SK-N-MC (cell line): ENCODE measurements around the gene SPATA17.

ENCODE experiments used
- DNase-seq: peaks from one replicate; pipeline ENCODE4 v3.0.0-alpha.2; 2011; ENCODE audit warnings: low read depth, low spot score
- H3K27ac ChIP-seq: fragments of 200-600 bp; sonication (generic); 2 replicates; pipeline ENCODE4 v1.5.1; 2016; ENCODE audit warnings: mixed run types
- H3K36me3 ChIP-seq: fragments of 200-600 bp; sonication (generic); 2 replicates; pipeline ENCODE4 v1.6.1; 2017; ENCODE audit warnings: antibody characterized with exemption, low read length, mixed read lengths; ENCODE audit not compliant: insufficient read depth
- H3K4me3 ChIP-seq: fragments of 200-600 bp; sonication (generic); 2 replicates; pipeline ENCODE4 v1.5.1; 2016
- H3K9ac ChIP-seq: fragments of 200-600 bp; sonication (generic); 2 replicates; pipeline ENCODE4 v1.8.0; 2017; ENCODE audit warnings: mixed run types, mixed read lengths; ENCODE audit not compliant: insufficient read length
- H3K9me3 ChIP-seq: fragments of 200-600 bp; sonication (generic); 2 replicates; pipeline ENCODE4 v1.6.1; 2017; ENCODE audit warnings: low read depth, mild to moderate bottlenecking, antibody characterized with exemption, low read length, moderate library complexity, mixed read lengths
- EZH2 ChIP-seq: fragments of 200-600 bp; sonication (generic); IDR thresholded peaks from one replicate; pipeline ENCODE4 v1.6.1; 2017; ENCODE audit warnings: antibody characterized with exemption
- FOXP2 ChIP-seq: optimal IDR thresholded peaks from 2 replicates; pipeline ENCODE3; 2011; ENCODE audit warnings: mild to moderate bottlenecking, moderate library complexity; ENCODE audit not compliant: insufficient read depth; ENCODE audit errors: extremely low read length, control extremely low read depth
- POLR2AphosphoS5 ChIP-seq: IDR thresholded peaks from 2 replicates; pipeline ENCODE4 v1.6.1; 2012; ENCODE audit warnings: mild to moderate bottlenecking, low read depth, low read length, borderline replicate concordance

The SPATA17 gene

DNA sequence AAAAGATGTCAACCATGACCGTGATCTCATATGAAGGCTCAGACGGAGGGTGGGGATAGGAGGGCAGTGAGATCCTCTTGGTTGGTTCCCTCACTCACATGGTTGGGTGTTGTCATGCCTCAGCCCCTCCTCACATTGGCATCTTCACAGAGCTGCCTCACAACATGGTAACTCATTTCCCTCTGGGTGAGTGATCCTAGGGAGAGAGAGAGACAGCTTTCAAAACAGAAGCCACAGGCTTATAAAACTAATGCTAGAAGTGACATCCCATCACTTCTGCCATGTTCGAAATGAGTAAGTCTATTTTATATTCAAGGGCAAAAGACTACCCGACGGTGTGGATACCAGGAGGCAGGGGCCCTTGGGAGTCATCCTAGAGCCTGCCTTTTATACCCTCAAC lies 145.5 kb downstream of the SPATA17 start:
- Histone ChIP-seq H3K4me3 (no peak overlapping the region), H3K9me3 (no peaks in the 10 kb centered on the region), H3K36me3 (no peaks in the 10 kb centered on the region), H3K27ac (no peak overlapping the region), H3K9ac (no peak overlapping the region)
- DNase-seq, result no peak
- TF ChIP-seq FOXP2, result no peak
- no peak for TF ChIP-seq POLR2AphosphoS5
- no peak for TF ChIP-seq EZH2

- Histone ChIP-seq H3K36me3 (no peaks in the 10 kb centered on the region), H3K27ac (no peak overlapping the region), H3K4me3 (no peak overlapping the region), H3K9me3 (no peaks in the 10 kb centered on the region), H3K9ac (no peak overlapping the region)
- TF ChIP-seq FOXP2 (no peak), EZH2 (no peak), POLR2AphosphoS5 (no peak)
- peak; percentile 6 for DNase-seq
Observed at GRCh38 chr1:217781056-217781455, 149.9 kb downstream of the SPATA17 start.

- H3K9ac ChIP-seq, result no peak overlapping the region
- H3K9me3 ChIP-seq, result no peaks in the 10 kb centered on the region
- no peak for DNase-seq
- H3K36me3 ChIP-seq, result no peaks in the 10 kb centered on the region
- H3K4me3 ChIP-seq, result no peak overlapping the region
- no peak overlapping the region for H3K27ac ChIP-seq
- TF ChIP-seq EZH2, result no peak
- no peak for TF ChIP-seq POLR2AphosphoS5
- no peak for TF ChIP-seq FOXP2
Observed at GRCh38 chr1:217791091-217791490, 159.9 kb downstream of the SPATA17 start.

- Histone ChIP-seq H3K9ac (no peak overlapping the region), H3K36me3 (no peaks in the 10 kb centered on the region)
- DNase-seq, result no peak
Observed at GRCh38 chr1:217805792-217806191, 174.6 kb downstream of the SPATA17 start.

GRCh38 chr1:217812175-217812574 lies 181.0 kb downstream of the SPATA17 start:
- Histone ChIP-seq H3K36me3 (no peaks in the 10 kb centered on the region), H3K9ac (no peak overlapping the region), H3K27ac (no peak overlapping the region), H3K9me3 (no peaks in the 10 kb centered on the region), H3K4me3 (no peak overlapping the region)
- DNase-seq, result no peak
- TF ChIP-seq POLR2AphosphoS5 (no peak), FOXP2 (no peak), EZH2 (no peak)

More at GRCh38 chr1:217805792-217806191, 174.6 kb downstream of the SPATA17 start:
- no peak overlapping the region for H3K27ac ChIP-seq
- H3K9me3 ChIP-seq, result no peaks in the 10 kb centered on the region
- TF ChIP-seq FOXP2 (no peak), EZH2 (no peak), POLR2AphosphoS5 (no peak)
- H3K4me3 ChIP-seq, result no peak overlapping the region

GRCh38 chr1:217813031-217813430 lies 181.9 kb downstream of the SPATA17 start:
- no peak for DNase-seq
- Histone ChIP-seq H3K27ac (no peak overlapping the region), H3K4me3 (no peak overlapping the region), H3K9me3 (no peaks in the 10 kb centered on the region), H3K9ac (no peak overlapping the region), H3K36me3 (no peaks in the 10 kb centered on the region)
- TF ChIP-seq EZH2 (no peak), FOXP2 (no peak), POLR2AphosphoS5 (no peak)

DNA sequence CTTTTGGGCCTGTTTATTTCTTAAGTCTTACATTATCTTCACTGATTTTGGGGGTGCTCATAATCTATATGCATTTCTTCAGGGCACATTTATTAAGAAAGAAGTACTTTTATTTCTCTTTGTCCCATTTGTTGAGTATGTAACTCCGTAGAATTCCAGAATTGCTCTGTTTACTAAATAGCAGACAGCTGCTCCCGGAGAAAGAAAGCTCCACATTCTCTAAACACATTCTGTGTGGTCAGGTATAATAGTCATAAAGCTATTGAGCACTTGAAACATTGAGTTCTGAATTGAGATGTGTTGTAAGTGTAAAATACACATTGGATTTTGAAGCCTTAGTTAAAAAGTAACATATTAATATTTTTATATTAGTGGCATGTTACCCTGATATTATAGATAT lies 206.5 kb downstream of the SPATA17 start:
- H3K9ac ChIP-seq, result no peak overlapping the region
- no peak for DNase-seq
- no peak overlapping the region for H3K27ac ChIP-seq
- H3K9me3 ChIP-seq, result no peaks in the 10 kb centered on the region
- H3K36me3 ChIP-seq, result no peaks in the 10 kb centered on the region
- H3K4me3 ChIP-seq, result no peak overlapping the region
- no peak for TF ChIP-seq POLR2AphosphoS5
- no peak for TF ChIP-seq EZH2
- TF ChIP-seq FOXP2, result no peak

DNA sequence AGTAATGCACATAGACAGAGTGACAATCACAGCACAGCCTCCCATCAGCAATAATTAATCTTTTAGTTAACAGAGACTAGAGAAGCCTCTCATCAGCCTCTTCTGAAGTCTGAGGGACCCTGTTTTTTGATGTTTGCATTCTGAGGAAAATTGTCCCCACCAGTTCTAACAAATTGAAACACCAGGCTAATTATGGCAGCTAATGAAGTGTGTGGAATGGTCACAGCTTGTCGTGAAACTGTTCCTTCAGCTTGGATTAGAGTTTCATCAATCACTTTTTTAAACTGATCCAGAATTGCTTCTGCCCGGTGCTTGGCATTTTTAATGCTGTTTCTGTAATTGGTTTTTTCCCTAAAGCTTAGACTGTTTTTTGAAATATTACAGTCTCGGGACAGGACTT lies 208.0 kb downstream of the SPATA17 start:
- no peaks in the 10 kb centered on the region for H3K9me3 ChIP-seq
- no peak overlapping the region for H3K4me3 ChIP-seq
- H3K36me3 ChIP-seq, result no peaks in the 10 kb centered on the region
- no peak overlapping the region for H3K9ac ChIP-seq
- TF ChIP-seq POLR2AphosphoS5 (no peak), EZH2 (no peak), FOXP2 (no peak)
- no peak for DNase-seq
- no peak overlapping the region for H3K27ac ChIP-seq

DNA sequence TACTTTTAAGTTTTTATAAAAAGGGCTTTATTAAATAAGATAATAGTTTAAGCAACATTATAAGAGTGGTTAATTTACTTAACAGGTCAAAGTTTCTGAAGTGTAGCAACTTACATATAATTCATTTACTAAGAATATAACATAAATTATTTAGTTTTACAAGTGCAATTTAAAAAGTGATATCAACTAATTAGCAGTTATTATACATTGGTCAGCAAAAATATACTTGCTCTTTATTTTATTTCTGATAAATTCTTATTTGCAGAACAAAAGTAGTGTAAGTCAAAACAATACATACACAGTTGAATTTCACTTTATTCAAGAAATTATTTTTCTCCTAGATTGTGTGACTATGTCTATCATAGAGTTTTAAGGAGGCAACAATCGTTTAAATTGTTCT lies 215.6 kb downstream of the SPATA17 start:
- TF ChIP-seq POLR2AphosphoS5 (no peak), FOXP2 (no peak)
- Histone ChIP-seq H3K36me3 (no peaks in the 10 kb centered on the region), H3K9ac (no peak overlapping the region), H3K9me3 (no peaks in the 10 kb centered on the region), H3K27ac (no peak overlapping the region), H3K4me3 (no peak overlapping the region)
- no peak for DNase-seq

DNA sequence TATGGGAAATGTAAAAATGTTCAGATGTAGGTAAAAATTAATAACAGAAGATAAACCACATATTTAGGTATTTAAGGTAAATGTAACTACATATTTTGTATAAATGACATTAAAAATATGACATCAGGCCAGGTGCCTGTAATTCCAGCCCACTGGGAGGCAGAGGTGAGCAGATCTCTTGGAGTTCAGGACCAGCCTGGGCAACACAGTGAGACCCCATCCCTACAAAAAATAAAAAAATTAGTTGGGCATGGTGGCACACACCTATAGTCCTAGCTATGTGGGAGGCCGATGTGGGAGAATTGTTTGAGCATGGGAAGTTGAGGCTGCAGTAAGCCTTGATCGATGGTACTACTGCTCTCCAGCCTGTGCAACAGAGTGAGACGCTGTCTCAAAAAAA lies 216.5 kb downstream of the SPATA17 start:
- TF ChIP-seq EZH2, result no peak
- TF ChIP-seq POLR2AphosphoS5, result no peak
- TF ChIP-seq FOXP2, result no peak
- DNase-seq, result no peak
- H3K9ac ChIP-seq, result no peak overlapping the region
- H3K27ac ChIP-seq, result no peak overlapping the region
- H3K36me3 ChIP-seq, result no peaks in the 10 kb centered on the region
- H3K9me3 ChIP-seq, result no peaks in the 10 kb centered on the region
- no peak overlapping the region for H3K4me3 ChIP-seq
